HFF-Myc (cell line): Measurements from ENCODE around the gene AASDH.

ENCODE experiments used
- DNase-seq: peaks from one replicate; pipeline ENCODE4 v3.0.0-alpha.2; 2011; ENCODE audit warnings: low read depth; ENCODE audit errors: extremely low read depth
- H3K4me3 ChIP-seq: replicated peaks from 2 replicates; pipeline ENCODE4 v1.5.1; 2011; ENCODE audit warnings: low read depth, mild to moderate bottlenecking, control low read depth, low read length
- TF ChIP-seq, protein P1 (sequence below): IDR thresholded peaks from 2 replicates; pipeline ENCODE4 v1.5.1; 2012; ENCODE audit warnings: mild to moderate bottlenecking, low read depth, low read length, control low read depth; ENCODE audit errors: missing control alignments

AASDH gene

DNA sequence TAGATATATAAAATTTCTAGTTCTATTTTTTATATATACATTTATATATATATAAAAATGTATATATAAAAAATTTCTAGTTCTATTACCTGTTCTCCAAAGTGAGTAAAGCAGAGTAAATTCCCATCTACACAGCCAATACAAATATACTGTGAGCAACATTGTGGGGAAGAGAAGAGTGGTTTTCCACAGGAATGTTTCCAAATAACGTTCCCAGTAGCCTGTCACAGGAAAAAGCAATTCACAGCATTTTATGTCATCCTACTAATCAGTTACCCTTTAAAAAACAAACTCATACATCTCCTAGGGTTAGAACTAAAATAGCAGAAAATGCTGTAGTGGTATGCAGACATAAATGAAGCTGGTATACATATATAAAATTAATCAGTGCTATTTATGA, 44.5 kb downstream of the AASDH start:
- no peak overlapping the region for H3K4me3 ChIP-seq
- TF ChIP-seq, protein P1, sequence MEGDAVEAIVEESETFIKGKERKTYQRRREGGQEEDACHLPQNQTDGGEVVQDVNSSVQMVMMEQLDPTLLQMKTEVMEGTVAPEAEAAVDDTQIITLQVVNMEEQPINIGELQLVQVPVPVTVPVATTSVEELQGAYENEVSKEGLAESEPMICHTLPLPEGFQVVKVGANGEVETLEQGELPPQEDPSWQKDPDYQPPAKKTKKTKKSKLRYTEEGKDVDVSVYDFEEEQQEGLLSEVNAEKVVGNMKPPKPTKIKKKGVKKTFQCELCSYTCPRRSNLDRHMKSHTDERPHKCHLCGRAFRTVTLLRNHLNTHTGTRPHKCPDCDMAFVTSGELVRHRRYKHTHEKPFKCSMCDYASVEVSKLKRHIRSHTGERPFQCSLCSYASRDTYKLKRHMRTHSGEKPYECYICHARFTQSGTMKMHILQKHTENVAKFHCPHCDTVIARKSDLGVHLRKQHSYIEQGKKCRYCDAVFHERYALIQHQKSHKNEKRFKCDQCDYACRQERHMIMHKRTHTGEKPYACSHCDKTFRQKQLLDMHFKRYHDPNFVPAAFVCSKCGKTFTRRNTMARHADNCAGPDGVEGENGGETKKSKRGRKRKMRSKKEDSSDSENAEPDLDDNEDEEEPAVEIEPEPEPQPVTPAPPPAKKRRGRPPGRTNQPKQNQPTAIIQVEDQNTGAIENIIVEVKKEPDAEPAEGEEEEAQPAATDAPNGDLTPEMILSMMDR: no peak
- no peak for DNase-seq

DNA sequence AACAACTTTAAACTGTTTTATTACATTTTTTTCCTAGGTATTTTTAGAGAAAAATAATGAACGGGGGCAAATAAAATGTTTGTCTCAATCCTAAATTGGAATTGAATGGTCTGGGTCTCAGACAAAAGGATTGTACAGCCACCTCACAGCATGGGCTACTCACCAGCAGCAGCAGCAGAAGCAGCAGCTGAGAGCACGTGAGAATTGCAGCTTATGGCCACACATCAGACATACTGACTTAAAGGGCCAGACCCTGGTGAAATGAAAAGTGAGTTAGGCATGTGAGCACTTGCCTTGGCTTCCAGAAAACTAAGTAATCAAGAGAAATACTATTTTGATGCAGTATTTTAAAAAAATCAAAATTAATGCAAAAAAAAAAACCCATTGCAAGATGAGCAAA, 56.6 kb downstream of the AASDH start:
- H3K4me3 ChIP-seq: no peak overlapping the region
- no peak for DNase-seq
- TF ChIP-seq, protein P1: no peak

DNA sequence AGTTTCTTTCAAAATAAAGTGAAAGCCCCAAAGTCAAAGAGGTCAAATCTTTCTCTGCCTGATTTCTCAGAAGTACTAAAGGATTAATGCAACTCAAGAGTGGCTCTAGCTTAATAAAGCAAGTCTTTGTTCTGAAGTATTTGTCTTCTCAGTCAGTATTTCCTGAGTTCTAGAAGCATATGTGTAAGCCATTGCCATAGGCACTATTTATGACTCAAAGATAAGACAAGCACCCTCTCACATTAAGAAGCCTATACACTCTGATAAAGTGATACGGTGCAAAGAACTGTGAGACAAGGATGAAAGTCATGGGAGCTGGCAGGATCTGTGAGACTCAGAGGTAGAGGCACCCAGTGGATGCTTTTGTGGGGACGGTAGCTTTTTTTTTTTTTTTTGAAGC, 60.9 kb downstream of the AASDH start:
- TF ChIP-seq, protein P1: no peak
- DNase-seq: no peak
- H3K4me3 ChIP-seq: no peak overlapping the region

- no peak for DNase-seq
- TF ChIP-seq, protein P1: no peak
- no peak overlapping the region for H3K4me3 ChIP-seq
Measured at GRCh38 chr4:56324011-56324610, 63.2 kb downstream of the AASDH start.

DNA sequence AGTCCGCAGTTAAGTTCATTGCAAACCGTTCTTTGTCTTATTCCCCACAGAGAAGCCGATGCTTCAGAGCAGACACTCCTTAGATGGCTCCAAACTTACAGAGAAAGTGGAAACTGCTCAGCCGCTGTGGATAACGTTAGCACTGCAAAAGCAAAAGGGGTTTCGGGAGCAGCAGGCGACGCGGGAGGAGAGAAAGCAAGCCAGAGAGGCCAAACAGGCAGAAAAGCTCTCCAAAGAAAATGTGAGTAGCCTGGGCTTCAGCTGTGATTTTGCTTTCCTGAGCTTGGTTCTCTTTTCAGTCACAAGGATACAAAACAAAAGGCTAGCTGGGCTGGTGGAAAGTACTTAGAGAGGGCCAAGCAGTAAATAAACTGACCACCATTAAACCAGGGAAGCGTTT, 64.0 kb downstream of the AASDH start:
- H3K4me3 ChIP-seq: no peak overlapping the region
- no peak for DNase-seq
- TF ChIP-seq, protein P1: no peak

DNA sequence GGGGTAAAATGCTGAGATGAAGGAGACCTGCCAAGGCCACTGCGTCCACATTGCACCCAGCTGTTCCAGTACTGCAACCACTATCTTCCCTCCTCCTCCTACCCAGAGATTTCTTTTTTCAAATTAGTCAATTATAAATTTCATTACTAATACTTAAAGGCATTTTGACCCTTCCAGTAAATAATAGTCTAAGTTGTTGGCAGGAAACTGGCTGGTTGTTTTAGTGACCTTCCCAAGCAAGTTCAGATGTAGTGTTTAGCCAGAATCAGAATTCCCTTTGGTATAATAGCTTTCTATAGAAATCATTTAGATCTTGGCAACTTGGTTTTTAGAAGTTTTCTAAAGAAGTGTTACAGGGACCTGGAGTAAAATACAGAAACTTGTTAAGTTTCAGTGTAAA, 66.0 kb downstream of the AASDH start:
- TF ChIP-seq, protein P1: no peak
- H3K4me3 ChIP-seq: no peak overlapping the region
- DNase-seq: no peak

- no peak overlapping the region for H3K4me3 ChIP-seq
- DNase-seq: no peak
- TF ChIP-seq, protein P1: no peak
Measured at GRCh38 chr4:56320293-56320692, 67.0 kb downstream of the AASDH start.
